Lower leg skin (tissue), 4 donors: ENCODE data around the gene INTS13. TPM values are rescaled to one million over a fixed set of nuclear protein-coding genes. Genes with fewer than 3 reads are reported as not detected.
"Not testable (repeated sequence)": the region's sequence is repeated elsewhere in the genome, so short reads cannot be mapped to it uniquely, and the experiment has no call there.

Source experiments
- DNase-seq, 2 donors: peaks; one replicate each; pipeline ENCODE4 v3.0.0-alpha.2; 2019; ENCODE audit warnings: low spot score in 2 of 2
- H3K4me3 ChIP-seq: fragments of 200-600 bp; sonication (generic); 2 replicates; pipeline ENCODE4 v1.5.1; 2017; ENCODE audit warnings: mild to moderate bottlenecking, low read depth; ENCODE audit not compliant: poor library complexity, severe bottlenecking
- CTCF ChIP-seq, 3 donors: fragments of 450-650 bp; IDR thresholded peaks; one replicate each; pipeline ENCODE4 v1.5.1; 2016; ENCODE audit warnings: antibody characterized with exemption in 3 of 3, mild to moderate bottlenecking in 3 of 3, moderate library complexity in 2 of 3
- POLR2A ChIP-seq, 2 donors: fragments of 450-650 bp; IDR thresholded peaks; one replicate each; pipeline ENCODE4 v1.6.1; 2016 to 2017; ENCODE audit warnings: antibody characterized with exemption in 2 of 2, mild to moderate bottlenecking in 1 of 2, moderate library complexity in 1 of 2
- WGBS, 2 donors: methylation state at CpG; one replicate each; pipeline ENCODE4 v1.1.5; 2018; 5-methylcytosine and 5-hydroxymethylcytosine counted together
- intact Hi-C: fragments of 100-400 bp; cut with DNase I; formaldehyde crosslinking; loops from one replicate; pipeline ENCODE4 v1.15.0; 2023; ENCODE audit warnings: low total_unique reads
- total RNA-seq, 4 donors: library from RNA; depleted of rRNA; stranded (reverse); fragments of >200 nt; gene quantifications; one replicate each; pipeline ENCODE4 v1.1.0, GENCODE V29; 2016

The INTS13 gene
- total RNA-seq, 4 donors from 2014 or later, result 10.3 to 19.3 (median 14.9) TPM

- H3K4me3 ChIP-seq, result no peak overlapping the region
- DNase-seq, result no peak
- 62% methylated on average over 4 of the region's 4 CpGs for WGBS, 2 donors
- intact Hi-C loops, result no loop called here
- TF ChIP-seq POLR2A (IDR thresholded peaks at IDR 0.05), result no peak
- no peak for TF ChIP-seq CTCF (IDR thresholded peaks at IDR 0.05)
Measured at GRCh38 chr12:26863515-26863914, 74.3 kb downstream of the INTS13 start.

GRCh38 chr12:26862787-26863186 is 75.0 kb downstream of the INTS13 start:
- intact Hi-C loops, DNase-seq, H3K4me3 ChIP-seq: not testable (repeated sequence)
- WGBS, 2 donors, result 98 to 99% methylated on average over 3 of the region's 3 CpGs

- no peak for TF ChIP-seq POLR2A (IDR thresholded peaks at IDR 0.05)
- TF ChIP-seq CTCF (IDR thresholded peaks at IDR 0.05), result no peak
- 97 to 98% methylated on average over 1 of the region's 1 CpG for WGBS, 2 donors
- intact Hi-C loops, result no loop called here
- H3K4me3 ChIP-seq, result no peak overlapping the region
- no peak for DNase-seq
Measured at GRCh38 chr12:26861690-26862089, 76.1 kb downstream of the INTS13 start.

GRCh38 chr12:26857465-26858176 is 80.2 kb downstream of the INTS13 start:
- WGBS, 2 donors, result 47 to 61% methylated on average over 6 of the region's 6 CpGs
- H3K4me3 ChIP-seq, result no peak overlapping the region
- TF ChIP-seq POLR2A (IDR thresholded peaks at IDR 0.05) (no peak), CTCF (IDR thresholded peaks at IDR 0.05) (no peak)
- no peak for DNase-seq
- intact Hi-C loops, result no loop called here

GRCh38 chr12:26855337-26855736 is 82.4 kb downstream of the INTS13 start:
- H3K4me3 ChIP-seq, result no peak overlapping the region
- DNase-seq, result no peak
- no peak for TF ChIP-seq POLR2A (IDR thresholded peaks at IDR 0.05)
- no peak for TF ChIP-seq CTCF (IDR thresholded peaks at IDR 0.05)
- intact Hi-C loops, result no loop called here
- 55 to 56% methylated on average over 1 of the region's 1 CpG for WGBS, 2 donors

Other genes starting within 250 kb of the INTS13 start
- 10 to 100 TPM; 42.8 to 62.5 (median 52.1) TPM for gene ITPR2, start 104.8 kb downstream of the INTS13 start, total RNA-seq
- gene FGFR1OP2, start 489 bp upstream of the INTS13 start, total RNA-seq, result 10 to 100 TPM; 38.1 to 60.3 (median 46.6) TPM
- 100 to 1,000 TPM in 1 of 4 donors, 10 to 100 TPM in 3; 36.7 to 158 (median 83.9) TPM for gene TM7SF3, start 76.4 kb upstream of the INTS13 start, total RNA-seq
- 10 to 100 TPM; 29.3 to 52.7 (median 41.2) TPM for gene MED21, start 84.6 kb upstream of the INTS13 start, total RNA-seq
- gene C12orf71, start 144.6 kb upstream of the INTS13 start, total RNA-seq, result not detected